ENCODE measurements around the gene NCOA4. TPM values are rescaled to one million over a fixed set of nuclear protein-coding genes. Genes with fewer than 3 reads are reported as not detected.
"Not testable (repeated sequence)": the region's sequence is repeated elsewhere in the genome, so short reads cannot be mapped to it uniquely, and the experiment has no call there.

The NCOA4 gene
- total and polyA plus RNA-seq, 5 experiments from 2014 or later: 90.0 to 162 (median 153) TPM

DNA sequence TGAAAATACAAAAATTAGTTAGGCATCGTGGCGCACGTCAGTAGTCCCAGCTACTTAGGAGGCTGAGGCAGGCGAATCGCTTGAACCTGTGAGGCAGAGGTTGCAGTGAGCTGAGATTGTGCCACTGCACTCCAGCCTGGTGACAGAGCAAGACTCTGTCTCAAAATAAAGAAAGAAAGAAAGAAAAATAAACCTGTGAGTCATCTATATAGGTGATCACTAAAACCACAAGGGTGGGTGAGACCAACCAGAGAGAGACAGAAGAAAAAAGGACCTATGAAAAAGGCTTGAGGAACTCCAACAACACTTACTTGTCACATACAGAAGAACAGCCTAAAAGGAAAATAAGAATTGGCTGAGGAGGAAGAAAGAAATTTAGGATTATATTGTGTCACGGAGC lies 72.5 kb downstream of the NCOA4 start:
- H3K4me1 Mint-ChIP-seq, DNase-seq, POLR2A ChIA-PET, H3K4me3 Mint-ChIP-seq, ATAC-seq, H3K27me3 Mint-ChIP-seq, H3K9me3 Mint-ChIP-seq: not testable (repeated sequence)
- Mint-ChIP-seq H3K27ac (peak overlapping the region in 1 of 10 donors; percentile 60), H3K36me3 (peaks cover 0 to 43% (median 0%) of the 10 kb centered on the region in 3 donors)

DNA sequence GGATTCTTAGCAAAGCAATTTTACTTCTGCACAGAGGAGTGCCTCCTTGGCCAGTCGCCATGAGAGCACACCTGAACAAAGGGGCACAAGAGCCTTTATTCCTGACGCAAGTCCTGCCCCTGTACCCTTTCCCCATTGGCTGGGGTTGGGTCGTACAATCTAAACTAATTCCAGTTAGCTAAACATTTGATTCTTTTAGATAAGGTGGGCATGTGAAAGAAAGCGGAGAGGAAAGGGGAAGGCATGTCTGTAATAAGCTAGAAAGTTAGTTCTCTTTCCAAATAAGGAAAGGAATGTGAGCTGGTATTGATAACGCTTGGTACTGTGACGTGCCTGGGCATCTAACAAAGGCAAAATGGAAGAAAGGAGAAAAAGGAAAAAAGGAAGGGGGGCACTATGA lies 73.8 kb downstream of the NCOA4 start:
- H3K4me1 Mint-ChIP-seq, POLR2A ChIA-PET, H3K27ac Mint-ChIP-seq, H3K4me3 Mint-ChIP-seq, ATAC-seq, H3K9me3 Mint-ChIP-seq, H3K27me3 Mint-ChIP-seq, DNase-seq: not testable (repeated sequence)
- peaks cover 0 to 46% (median 0%) of the 10 kb centered on the region in 3 donors for H3K36me3 Mint-ChIP-seq

Other genes with a start within 250 kb of the NCOA4 start
- gene AGAP4, start 183.1 kb downstream of the NCOA4 start, total RNA-seq: 10 to 100 TPM; 43.8 to 47.9 TPM
- 1 to 10 TPM in 1 of 3 donors, under 1 TPM in 2; 0.77 to 1.6 (median 0.99) TPM for gene AGAP4, start 183.1 kb downstream of the NCOA4 start, polyA plus RNA-seq
- gene TIMM23, start 58.1 kb downstream of the NCOA4 start, total RNA-seq: 10 to 100 TPM; 25.1 to 25.4 TPM
- 10 to 100 TPM; 42.7 to 53.6 (median 49.1) TPM for gene TIMM23, start 58.1 kb downstream of the NCOA4 start, polyA plus RNA-seq
- gene MSMB, start 15.6 kb upstream of the NCOA4 start, total RNA-seq: not detected
- gene MSMB, start 15.6 kb upstream of the NCOA4 start, polyA plus RNA-seq: not detected

Data from naive thymus-derived CD8-positive, alpha-beta T cell (primary cell).